HepG2 (cell line): Measurements from ENCODE around the gene ISLR. TPM values are rescaled to one million over a fixed set of nuclear protein-coding genes. Genes with fewer than 3 reads are reported as not detected.

Experiments used
- ATAC-seq: fragments of 200-7000 bp; cut with Tn5 transposase; 3 replicates; pipeline ENCODE4 v1.9.1; 2020; ENCODE audit warnings: mild to moderate bottlenecking, moderate library complexity
- BruUV-seq: library from RNA; stranded (reverse); fragments of 400-500 nt; replicated peaks from 2 replicates; lab custom pipeline; 2021; lab: Mats Ljungman, UMichigan
- CTCF ChIA-PET: fragments of 300-600 bp; formaldehyde crosslinking; extraction: SDS; loops from one replicate; lab custom pipeline; 2021; ENCODE audit warnings: low total read pairs, inconsistent platforms, low intra/inter-chr PET ratio; lab: Yijun Ruan, JAX
- POLR2A ChIA-PET: fragments of 350-600 bp; sonication (Branson Sonifier 250); formaldehyde crosslinking; loops from one replicate; lab custom pipeline; 2020; ENCODE audit warnings: antibody characterized with exemption, inconsistent platforms; lab: Yijun Ruan, JAX
- DNase-seq: peaks from one replicate; pipeline ENCODE4 v3.0.0-alpha.2; 2015; ENCODE audit warnings: low spot score
- FAIRE-seq: peaks from 3 replicates; lab custom pipeline; 2011; peaks lifted over from hg19 to GRCh38; lab: Jason Lieb, UNC
- H2AFZ ChIP-seq: one replicate; pipeline ENCODE4 v1.6.1; 2011; ENCODE audit warnings: low read length, inconsistent platforms
- H3K27ac ChIP-seq: fragments of 300-600 bp; 3 replicates; pipeline ENCODE4 v1.8.0; 2011; ENCODE audit warnings: mixed run types, mild to moderate bottlenecking, mixed read lengths, low read length, inconsistent platforms; ENCODE audit not compliant: insufficient read depth; ENCODE audit errors: extremely low read length
- H3K27me3 ChIP-seq, 2 experiments: fragments of 200-600 bp in 1 of 2; 2 replicates in 1 of 2; 3 replicates in 1 of 2; pipeline versions ENCODE4 v1.6.0 to v1.8.0; 2011; ENCODE audit warnings: low read length in 2 of 2, mild to moderate bottlenecking in 2 of 2, moderate library complexity in 2 of 2, inconsistent platforms in 1 of 2; ENCODE audit not compliant: insufficient read depth in 2 of 2, control insufficient read depth in 1 of 2
- H3K36me3 ChIP-seq, 2 experiments: fragments of 200-600 bp in 1 of 2; replicated peaks in 1 of 2; 2 replicates in 1 of 2; 3 replicates in 1 of 2; pipeline versions ENCODE4 v1.5.1 to v1.8.0; 2011; ENCODE audit warnings: low read length in 2 of 2, inconsistent platforms in 1 of 2; ENCODE audit not compliant: insufficient read depth in 2 of 2, control insufficient read depth in 1 of 2
- H3K4me1 ChIP-seq: 2 replicates; pipeline ENCODE4 v1.5.1; 2012; ENCODE audit warnings: low read length, inconsistent platforms; ENCODE audit not compliant: insufficient read depth
- H3K4me2 ChIP-seq: 2 replicates; pipeline ENCODE4 v1.6.0; 2011; ENCODE audit warnings: low read depth, low read length, inconsistent platforms
- H3K4me3 ChIP-seq, 3 experiments: fragments of 200-600 bp in 1 of 3; sonication (generic), shearing (Covaris generic) in 1 of 3; replicated peaks in 1 of 3; 2 replicates each; pipeline ENCODE4 v1.5.1; 2011 to 2016; ENCODE audit warnings: low read length in 3 of 3, inconsistent platforms in 2 of 3, low read depth in 2 of 3, mild to moderate bottlenecking in 2 of 3, control low read depth in 1 of 3, mixed read lengths in 1 of 3; ENCODE audit not compliant: insufficient read depth in 1 of 3
- H3K79me2 ChIP-seq: one replicate; pipeline ENCODE4 v1.6.1; 2011; ENCODE audit warnings: low read length, inconsistent platforms; ENCODE audit not compliant: insufficient read depth
- H3K9ac ChIP-seq: 2 replicates; pipeline ENCODE4 v1.6.0; 2011; ENCODE audit warnings: mild to moderate bottlenecking, low read depth, low read length, inconsistent platforms; ENCODE audit not compliant: insufficient read depth
- H3K9me3 ChIP-seq: 2 replicates; pipeline ENCODE4 v1.5.1; 2012; ENCODE audit warnings: mild to moderate bottlenecking, low read length
- H4K20me1 ChIP-seq: 2 replicates; pipeline ENCODE4 v1.6.0; 2011; ENCODE audit warnings: inconsistent platforms, mild to moderate bottlenecking, low read length, moderate library complexity; ENCODE audit not compliant: insufficient read depth
- ARHGAP35 ChIP-seq: sonication (generic); formaldehyde crosslinking; IDR thresholded peaks from 2 replicates; pipeline ENCODE4 v1.9.0; 2022; ENCODE audit warnings: mild to moderate bottlenecking, inconsistent platforms, moderate library complexity, missing genetic modification reagents, borderline replicate concordance
- CREB1 ChIP-seq, 2 experiments: fragments of 450-650 bp in 1 of 2; IDR thresholded peaks; 2 replicates each; pipeline ENCODE4 v1.6.1; 2016 to 2017; ENCODE audit warnings: control low read depth in 1 of 2, mild to moderate bottlenecking in 1 of 2, missing compliant biosample characterization in 1 of 2, missing genetic modification characterization in 1 of 2
- FOSL2 ChIP-seq: sonication (generic); formaldehyde crosslinking; IDR thresholded peaks from 2 replicates; pipeline ENCODE4 v1.4.0; 2020; ENCODE audit warnings: missing genetic modification reagents
- GATAD1 ChIP-seq: IDR thresholded peaks from 2 replicates; pipeline ENCODE4 v1.6.1; 2016; ENCODE audit warnings: missing genetic modification reagents, missing compliant biosample characterization
- HIVEP1 ChIP-seq: sonication (generic); formaldehyde crosslinking; IDR thresholded peaks from 2 replicates; pipeline ENCODE4 v1.4.0; 2020; ENCODE audit warnings: mild to moderate bottlenecking, missing genetic modification reagents
- JUND ChIP-seq: sonication (generic); formaldehyde crosslinking; IDR thresholded peaks from 2 replicates; pipeline ENCODE4 v1.8.0; 2022; ENCODE audit warnings: mild to moderate bottlenecking, missing genetic modification reagents
- RFX5 ChIP-seq: IDR thresholded peaks from 2 replicates; pipeline ENCODE4 v1.6.1; 2011; ENCODE audit warnings: low read depth, low read length, improper control_type of control experiment
- SMAD3 ChIP-seq: sonication (generic); formaldehyde crosslinking; IDR thresholded peaks from 2 replicates; pipeline ENCODE4 v1.4.0; 2020; ENCODE audit warnings: missing genetic modification reagents
- SNRNP70 ChIP-seq: fragments of 200-400 bp; formaldehyde crosslinking; IDR thresholded peaks from 2 replicates; pipeline ENCODE4 v1.6.1; 2017; ENCODE audit warnings: mild to moderate bottlenecking, low read depth, low read length, moderate library complexity
- ZNF605 ChIP-seq: sonication (generic); formaldehyde crosslinking; IDR thresholded peaks from 2 replicates; pipeline ENCODE4 v1.8.0; 2022; ENCODE audit warnings: mild to moderate bottlenecking, missing genetic modification reagents
- ZNF709 ChIP-seq: sonication (generic); formaldehyde crosslinking; IDR thresholded peaks from 2 replicates; pipeline ENCODE4 v1.5.0; 2020; ENCODE audit warnings: mild to moderate bottlenecking, missing genetic modification reagents
- ZNF781 ChIP-seq: sonication (generic); formaldehyde crosslinking; IDR thresholded peaks from 2 replicates; pipeline ENCODE4 v1.5.1; 2020; ENCODE audit warnings: borderline replicate concordance, mild to moderate bottlenecking, missing genetic modification reagents; ENCODE audit errors: not compliant biosample characterization
- ZNF792 ChIP-seq: IDR thresholded peaks from 2 replicates; pipeline ENCODE4 v1.6.1; 2016
- WGBS: methylation state at CpG from one replicate; pipeline ENCODE4 v1.1.6; 2017; ENCODE audit warnings: low lambda C conversion rate; 5-methylcytosine and 5-hydroxymethylcytosine counted together
- in situ Hi-C: cut with HindIII; loops from 2 replicates; pipeline ENCODE4 v1.10.0; 2017; ENCODE audit warnings: low pct_unique_long_range_greater_than_20kb; ENCODE audit not compliant: extremely low pct_ligation_motif_present
- intact Hi-C: fragments of 100-400 bp; cut with micrococcal nuclease; formaldehyde crosslinking; loops from one replicate; pipeline ENCODE4 v1.10.0; 2022; ENCODE audit not compliant: unreplicated experiment
- polyA plus RNA-seq, 8 experiments: library from polyadenylated mRNA; depleted of rRNA in 3 of 8; stranded (reverse) in 7 of 8; unstranded in 1 of 8; fragments of >200 nt; fragmentation: Illumina TruSeq in 4 of 8; extraction: Trizol in 4 of 8; gene quantifications; 2 replicates each; pipeline versions ENCODE4 v1.2.1 to v1.2.3, GENCODE V29; 2011 to 2016; ENCODE audit warnings: low read depth in 4 of 8, missing spikeins in 1 of 8, mixed read lengths in 1 of 8; ENCODE audit not compliant: insufficient read depth in 1 of 8
- total RNA-seq, 5 experiments: library from RNA; depleted of rRNA; stranded (reverse); fragments of >200 nt; fragmentation: Illumina TruSeq; extraction: Trizol; gene quantifications; 2 replicates each; pipeline ENCODE4 v1.2.3, GENCODE V29; 2016; ENCODE audit warnings: low read depth in 1 of 5

Gene ISLR
- total and polyA plus RNA-seq, 2 of the 13 experiments (the other 11 are each of a cell fraction or from before 2014, with no cell fraction given), result not detected

DNA sequence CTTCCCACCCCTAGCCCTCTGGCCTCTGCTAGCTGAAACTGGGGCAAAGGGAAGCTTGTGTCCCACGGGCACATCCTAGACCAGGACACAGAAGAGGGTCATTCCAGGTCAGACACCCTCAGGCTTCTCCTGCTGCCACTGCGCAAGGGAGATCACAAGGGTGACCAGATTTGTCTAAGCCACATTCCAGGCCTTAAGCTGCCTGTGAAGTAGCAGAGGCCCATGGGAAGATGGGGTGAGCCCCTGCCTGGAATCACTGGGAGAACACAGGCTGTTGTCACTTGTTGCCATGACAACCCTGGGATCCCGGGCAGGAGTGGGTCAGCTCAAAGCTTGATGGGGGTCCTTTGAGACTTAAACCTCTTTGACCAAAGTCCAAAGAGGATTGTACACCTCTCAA is 18.3 kb downstream of the ISLR start:
- Histone ChIP-seq H2AFZ (no peak overlapping the region), H3K36me3 (no peaks in the 10 kb centered on the region), H3K9me3 (no peaks in the 10 kb centered on the region), H3K4me3 (no peak overlapping the region), H3K9ac (no peak overlapping the region), H3K27ac (no peak overlapping the region), H3K4me1 (0 out of 2 replicates have a peak, but pooled peaks cover 8% of the 10 kb centered on the region), H3K27me3 (no peaks in the 10 kb centered on the region), H3K79me2 (no peaks in the 10 kb centered on the region), H3K4me2 (no peak overlapping the region), H4K20me1 (no peaks in the 10 kb centered on the region)
- intact Hi-C loops, result no loop called here
- FAIRE-seq, result no peak
- WGBS, result 37% methylated on average over 3 of the region's 3 CpGs
- no peak for DNase-seq
- CTCF ChIA-PET, result no interaction called here
- BruUV-seq, result no TSS peak
- TF ChIP-seq JUND (CRISPR knock-in tag), result no peak
- TF ChIP-seq RFX5, result peak; percentile 82
- ATAC-seq, result no peak
- in situ Hi-C loops, result no loop called here
- POLR2A ChIA-PET, result no interaction called here

DNA sequence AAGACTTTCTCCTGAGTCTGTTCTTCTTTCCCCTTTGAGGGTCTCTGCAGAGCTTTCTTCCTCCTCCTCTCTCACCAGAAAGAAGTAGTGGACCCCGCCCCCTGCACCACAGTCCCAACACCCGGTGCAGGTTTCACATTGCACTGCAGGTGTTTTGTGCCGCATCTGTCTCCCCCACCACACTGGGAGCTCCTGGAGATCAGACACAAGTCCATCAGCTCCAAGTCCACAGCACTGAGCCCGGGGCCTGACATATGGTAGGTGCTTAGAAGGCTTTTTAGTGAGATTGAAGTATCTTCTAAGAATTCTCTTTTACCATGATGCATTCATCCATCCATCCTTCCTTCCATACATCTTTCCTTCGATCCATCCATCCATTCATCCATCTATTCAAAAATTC is 19.2 kb downstream of the ISLR start:
- no peaks in the 10 kb centered on the region for H3K36me3 ChIP-seq
- ATAC-seq, result no peak
- intact Hi-C loops, result no loop called here
- no peak overlapping the region for H3K27ac ChIP-seq
- no peaks in the 10 kb centered on the region for H3K27me3 ChIP-seq
- POLR2A ChIA-PET, result no interaction called here
- no peak overlapping the region for H3K4me3 ChIP-seq
- no peak overlapping the region for H3K4me2 ChIP-seq
- H2AFZ ChIP-seq, result no peak overlapping the region
- CTCF ChIA-PET, result no interaction called here
- H3K4me1 ChIP-seq, result 0 out of 2 replicates have a peak, but pooled peaks cover 8% of the 10 kb centered on the region
- no peaks in the 10 kb centered on the region for H4K20me1 ChIP-seq
- no peaks in the 10 kb centered on the region for H3K9me3 ChIP-seq
- H3K79me2 ChIP-seq, result no peaks in the 10 kb centered on the region
- WGBS, result 41% methylated on average over 5 of the region's 5 CpGs
- in situ Hi-C loops, result no loop called here
- DNase-seq, result no peak
- FAIRE-seq, result no peak
- BruUV-seq, result no TSS peak
- H3K9ac ChIP-seq, result no peak overlapping the region
- TF ChIP-seq ZNF792 (CRISPR knock-in tag) (no peak), SNRNP70 (no peak), SMAD3 (CRISPR knock-in tag) (no peak), GATAD1 (CRISPR knock-in tag) (no peak), HIVEP1 (CRISPR knock-in tag) (no peak), CREB1 (IDR thresholded peaks at IDR 0.05) (no peak), CREB1 (CRISPR knock-in tag; IDR thresholded peaks at IDR 0.05) (no peak), ZNF605 (CRISPR knock-in tag) (no peak), FOSL2 (CRISPR knock-in tag) (no peak), ZNF781 (no peak), ZNF709 (CRISPR knock-in tag) (no peak), ARHGAP35 (CRISPR knock-in tag) (no peak)
